ENCODE data around the gene CREB3.

DNA sequence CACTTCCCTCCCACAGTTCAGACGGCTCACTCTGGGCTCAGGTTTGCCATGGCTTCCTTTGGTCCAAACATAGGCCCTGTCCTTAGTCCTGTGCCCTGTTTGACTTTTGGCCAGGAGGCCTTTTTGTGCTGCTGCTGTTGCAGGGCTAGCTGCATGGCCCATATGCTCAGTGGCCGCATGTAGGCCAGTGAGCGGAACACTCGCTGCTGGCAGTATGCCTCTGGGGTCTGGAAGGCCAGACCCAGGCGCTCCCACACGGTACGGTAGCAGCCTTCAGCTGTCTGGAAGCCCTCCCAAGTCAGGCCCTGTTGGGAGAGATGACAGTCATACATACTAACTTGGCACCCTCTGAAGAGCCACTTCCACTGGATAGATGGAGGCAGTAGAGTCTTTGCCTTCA, 4.7 kb downstream of the CREB3 start:
- no peak for TF ChIP-seq CTCF (conservative IDR thresholded peaks at IDR 0.05; ENCODE audit: low read depth, low read length)
- TF ChIP-seq EZH2 (IDR thresholded peaks at IDR 0.05; ENCODE audit: low read length, unreplicated experiment), result no peak
